Stomach (tissue), 4 donors: ENCODE results near the gene METTL5.

Source experiments
- EP300 ChIP-seq: sonication (generic); formaldehyde crosslinking; IDR thresholded peaks from one replicate; pipeline ENCODE4 v1.6.1; 2017; ENCODE audit warnings: antibody characterized with exemption
- POLR2AphosphoS5 ChIP-seq, 3 donors: sonication (generic); formaldehyde crosslinking; IDR thresholded peaks; one replicate each; pipeline ENCODE4 v1.6.1; 2016; ENCODE audit warnings: antibody characterized with exemption in 3 of 3
- TF ChIP-seq, protein P1 (sequence below), 7 experiments: fragments of 450-650 bp in 4 of 7; fragments of 200-600 bp in 3 of 7; sonication (generic) in 3 of 7; IDR thresholded peaks; one replicate each; pipeline ENCODE4 v1.5.1; 2016 to 2019; ENCODE audit warnings: antibody characterized with exemption in 7 of 7, control low read depth in 2 of 7, mild to moderate bottlenecking in 1 of 7

DNA sequence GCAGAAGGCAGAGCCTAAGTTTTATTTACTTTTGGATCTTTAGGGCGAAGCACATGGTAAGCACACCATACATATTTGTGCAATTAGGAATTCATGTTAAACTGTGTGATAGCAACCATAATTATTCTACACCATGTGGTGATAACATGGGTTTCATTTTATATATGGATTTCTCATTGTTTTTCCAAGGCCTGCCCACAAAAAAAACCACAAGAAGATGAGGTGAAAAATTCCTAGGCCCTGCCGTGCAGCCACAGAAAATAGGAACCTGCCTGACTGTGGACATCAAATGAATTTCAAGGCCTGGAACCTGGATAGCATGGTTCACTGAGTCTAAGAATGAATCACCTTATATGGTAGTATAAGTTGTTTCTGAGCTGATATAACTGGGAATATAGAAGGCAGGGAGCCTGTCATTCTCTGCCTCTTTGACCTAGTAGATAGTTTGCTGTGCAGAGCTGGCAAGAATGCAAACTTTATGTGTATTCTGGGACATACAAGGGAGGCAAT is 48.4 kb downstream of the METTL5 start:
- TF ChIP-seq EP300 (no peak), POLR2AphosphoS5 (IDR thresholded peaks at IDR 0.05) (no peak)
- TF ChIP-seq, protein P1, sequence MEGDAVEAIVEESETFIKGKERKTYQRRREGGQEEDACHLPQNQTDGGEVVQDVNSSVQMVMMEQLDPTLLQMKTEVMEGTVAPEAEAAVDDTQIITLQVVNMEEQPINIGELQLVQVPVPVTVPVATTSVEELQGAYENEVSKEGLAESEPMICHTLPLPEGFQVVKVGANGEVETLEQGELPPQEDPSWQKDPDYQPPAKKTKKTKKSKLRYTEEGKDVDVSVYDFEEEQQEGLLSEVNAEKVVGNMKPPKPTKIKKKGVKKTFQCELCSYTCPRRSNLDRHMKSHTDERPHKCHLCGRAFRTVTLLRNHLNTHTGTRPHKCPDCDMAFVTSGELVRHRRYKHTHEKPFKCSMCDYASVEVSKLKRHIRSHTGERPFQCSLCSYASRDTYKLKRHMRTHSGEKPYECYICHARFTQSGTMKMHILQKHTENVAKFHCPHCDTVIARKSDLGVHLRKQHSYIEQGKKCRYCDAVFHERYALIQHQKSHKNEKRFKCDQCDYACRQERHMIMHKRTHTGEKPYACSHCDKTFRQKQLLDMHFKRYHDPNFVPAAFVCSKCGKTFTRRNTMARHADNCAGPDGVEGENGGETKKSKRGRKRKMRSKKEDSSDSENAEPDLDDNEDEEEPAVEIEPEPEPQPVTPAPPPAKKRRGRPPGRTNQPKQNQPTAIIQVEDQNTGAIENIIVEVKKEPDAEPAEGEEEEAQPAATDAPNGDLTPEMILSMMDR (IDR thresholded peaks at IDR 0.05) = no peak
